Posterior vena cava (tissue), 2 donors: ENCODE data around the gene OR5A1. TPM values are rescaled to one million over a fixed set of nuclear protein-coding genes. Genes with fewer than 3 reads are reported as not detected.
"Not testable (repeated sequence)": the region's sequence is repeated elsewhere in the genome, so short reads cannot be mapped to it uniquely, and the experiment has no call there.

ENCODE experiments used
- DNase-seq: peaks from one replicate; pipeline ENCODE4 v3.0.0-alpha.2; 2020; ENCODE audit warnings: low spot score
- intact Hi-C, 2 donors: fragments of 100-400 bp; cut with DNase I; formaldehyde crosslinking; loops; one replicate each; pipeline versions ENCODE4 v1.14.1 to v1.14.2; 2022 to 2023
- long read RNA-seq, 2 donors: library from polyadenylated mRNA; unstranded; transcript quantifications; one replicate each; pipeline ENCODE4 v2.0.0, GENCODE V29; 2020 to 2021
- total RNA-seq, 2 donors: library from RNA; stranded (reverse); fragmentation: NEBNext Ultra II Directional; extraction: Animal tissue kit (Norgen Biotek cat#: 25700); gene quantifications; one replicate each; pipeline ENCODE4 v1.2.1, GENCODE V29; 2021
- donor health status: DM: yes; HTN: yes; CAD: no.
- donor health status: DM: yes; HTN: yes; CAD: no.

OR5A1 gene
- total RNA-seq: not detected
- long read RNA-seq, donor 1: 0 reads
- long read RNA-seq, donor 2: 0 reads

DNA sequence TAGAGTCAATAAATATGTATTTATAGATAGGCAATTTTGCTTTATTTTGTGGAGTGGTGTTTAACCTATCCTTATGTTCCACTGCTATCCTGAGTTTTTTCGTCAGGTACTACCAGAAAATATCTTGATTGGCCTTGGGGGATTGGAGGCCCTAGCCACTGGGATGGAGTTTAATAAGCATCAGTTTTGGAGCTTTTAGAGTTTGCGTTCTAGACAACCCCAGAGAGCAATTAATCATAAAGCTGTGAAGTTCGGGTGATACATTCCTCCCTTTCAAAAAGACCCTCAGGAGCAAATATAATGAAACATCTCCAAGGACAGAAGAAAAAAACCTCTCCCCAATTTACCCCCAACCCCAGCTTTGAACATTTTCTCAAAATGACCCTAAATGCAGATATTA lies at the start of gene OR5A1:
OR5A1 (plus strand) TSS at position 301 of the 400 bp plus-strand sequence. CDS start 6,700 bp downstream, outside the sequence.
- intact Hi-C loops: no loop called here
- DNase-seq: no peak

DNA sequence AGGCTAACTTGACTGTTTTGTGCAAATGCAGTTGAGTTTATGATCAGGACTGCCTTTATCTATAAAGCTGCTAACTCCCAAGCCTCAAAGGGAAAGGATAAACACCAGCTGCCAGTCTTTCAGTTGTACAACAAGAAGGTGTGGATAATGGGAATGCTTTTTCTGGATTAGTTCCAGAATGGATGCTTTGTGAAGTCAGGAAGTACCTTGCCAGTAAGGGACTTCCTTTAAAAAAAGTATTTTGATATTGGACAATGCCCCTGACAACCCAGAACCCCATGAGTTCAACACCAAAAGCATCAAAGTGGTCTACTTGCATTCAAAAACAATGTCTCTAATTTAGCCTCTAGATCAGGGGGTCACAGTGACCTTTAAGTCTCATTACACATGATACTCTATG lies 42.1 kb upstream of the OR5A1 start:
- intact Hi-C loops: no loop called here
- no peak for DNase-seq

DNA sequence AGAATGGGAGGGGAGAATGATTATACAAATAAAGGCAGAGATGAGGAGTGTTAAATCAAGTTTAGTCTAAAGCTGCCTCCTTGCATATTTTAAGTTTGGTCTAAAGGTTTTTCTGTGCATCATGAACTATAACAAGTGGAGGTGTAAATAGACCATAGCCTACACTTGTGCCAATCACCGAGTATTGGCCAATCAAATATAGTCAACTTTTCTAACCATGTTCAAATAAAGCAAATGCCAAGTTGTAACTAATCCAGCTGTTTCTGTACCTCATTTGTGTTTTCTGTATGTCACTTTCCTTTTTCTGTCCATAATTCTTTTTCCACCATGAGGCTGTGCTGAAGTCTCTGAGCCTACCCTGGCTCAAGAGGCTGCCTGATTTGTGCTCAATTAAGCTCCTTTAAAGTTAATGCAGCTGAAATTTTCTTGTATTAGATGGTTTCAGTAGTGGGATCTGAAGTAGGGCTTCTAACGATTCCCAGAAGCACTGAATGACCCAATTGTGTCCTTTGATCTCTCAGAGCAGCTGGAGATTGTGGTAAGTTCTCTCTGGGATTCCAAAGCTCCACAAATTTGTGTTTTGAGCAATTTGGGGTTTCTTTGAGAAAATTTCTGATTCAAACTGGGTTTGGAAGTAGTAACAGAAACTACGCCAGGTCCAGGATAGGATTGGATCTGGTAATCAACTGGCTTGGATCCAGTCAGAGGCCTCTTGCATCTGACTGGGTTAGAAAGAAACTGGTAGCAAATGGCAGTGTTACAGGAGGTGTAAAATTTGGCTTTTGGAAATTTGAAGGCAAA lies 35.6 kb upstream of the OR5A1 start:
- intact Hi-C loops: no loop called here
- no peak for DNase-seq

DNA sequence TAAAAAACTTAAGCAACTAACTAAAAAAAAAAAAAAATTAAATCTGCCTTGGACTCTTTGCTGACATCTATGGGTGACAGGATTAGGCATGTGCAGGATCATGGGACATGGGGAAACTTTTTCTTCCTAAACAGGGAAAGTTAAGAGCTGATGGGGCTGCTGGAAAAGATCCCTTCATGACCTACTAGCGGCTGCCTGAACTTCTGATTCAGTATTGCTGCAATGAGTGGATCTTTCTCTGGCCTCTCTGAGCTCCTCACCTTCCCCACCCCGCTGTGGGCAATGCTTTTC lies 35.1 kb upstream of the OR5A1 start:
- DNase-seq: no peak
- intact Hi-C loops: no loop called here

DNA sequence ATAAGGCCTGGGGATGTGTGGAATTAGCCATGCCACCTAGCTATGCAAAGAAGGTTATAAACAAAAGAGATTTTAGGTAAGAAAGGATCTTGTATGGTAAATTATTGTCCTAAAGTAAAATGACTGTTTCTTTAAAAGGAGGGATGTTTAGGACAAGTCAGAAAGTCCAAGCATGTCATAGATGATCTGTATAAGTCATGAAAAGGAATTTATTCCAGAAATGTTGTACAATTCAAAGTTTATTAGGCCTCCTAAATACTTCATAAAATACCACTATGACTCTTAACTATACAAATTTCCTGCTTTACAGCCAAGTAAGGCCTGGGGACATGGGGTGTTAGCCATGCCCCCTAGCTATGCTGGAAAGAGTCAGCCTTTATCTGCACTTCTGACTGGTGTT lies 32.7 kb upstream of the OR5A1 start:
- no peak for DNase-seq
- intact Hi-C loops: no loop called here

DNA sequence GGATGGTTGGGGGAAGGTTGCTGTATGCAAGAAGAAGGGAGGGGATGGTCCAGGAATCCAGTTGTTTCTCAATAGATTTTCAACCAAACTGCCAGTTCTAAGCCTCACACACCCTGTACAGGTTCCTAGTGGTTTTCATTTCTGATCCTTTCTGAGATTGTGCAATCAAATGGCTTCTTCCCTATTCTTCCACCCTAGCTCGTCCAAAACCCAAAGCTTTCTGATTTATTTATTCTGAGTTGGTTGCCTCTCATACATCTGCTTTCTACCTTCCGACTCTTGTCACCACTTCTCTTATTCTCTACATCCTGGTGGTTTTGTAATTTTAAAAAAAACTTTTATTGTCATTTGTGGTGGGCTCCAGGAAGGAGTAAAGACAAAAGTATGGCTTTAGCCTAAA lies 22.6 kb upstream of the OR5A1 start:
- intact Hi-C loops: no loop called here
- no peak for DNase-seq

DNA sequence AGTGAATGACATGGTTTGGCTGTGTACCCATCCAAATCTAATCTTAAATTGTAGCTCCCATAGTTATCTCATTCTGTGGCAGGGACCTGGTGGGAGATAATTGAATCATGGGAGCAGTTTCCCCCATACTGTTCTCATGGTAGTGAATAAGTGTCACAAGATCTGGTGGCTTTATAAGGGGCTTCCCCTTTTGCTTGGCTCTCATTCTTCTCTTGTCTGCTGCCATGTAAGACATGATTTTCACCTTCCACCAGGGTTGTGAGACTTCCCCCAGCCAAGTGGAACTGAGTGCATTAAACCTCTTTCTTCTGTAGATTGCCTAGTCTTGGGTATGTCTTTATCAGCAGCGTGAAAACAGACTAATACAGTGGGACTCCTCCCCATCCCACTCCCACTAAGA lies 21.2 kb upstream of the OR5A1 start:
- intact Hi-C loops: no loop called here
- no peak for DNase-seq

DNA sequence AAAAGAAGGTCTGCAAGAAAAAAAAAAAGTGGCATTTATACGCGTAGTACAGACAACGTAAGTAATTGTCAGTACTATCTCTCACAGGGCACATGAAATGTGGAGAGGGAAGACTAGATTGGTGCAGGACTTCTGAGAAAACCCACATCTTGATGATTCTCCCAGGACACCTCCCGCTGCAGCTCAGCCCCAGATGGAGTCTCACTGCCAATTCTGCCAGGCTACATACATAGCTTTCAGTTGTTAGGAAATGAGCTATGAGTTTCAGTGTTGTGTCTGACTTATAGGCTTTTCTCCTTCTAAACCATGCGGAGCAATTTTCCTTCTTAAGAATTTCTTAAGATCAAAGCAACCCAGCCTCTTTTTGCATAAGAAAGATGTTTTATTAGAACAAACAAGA lies 19.7 kb upstream of the OR5A1 start:
- DNase-seq: no peak
- intact Hi-C loops: no loop called here

DNA sequence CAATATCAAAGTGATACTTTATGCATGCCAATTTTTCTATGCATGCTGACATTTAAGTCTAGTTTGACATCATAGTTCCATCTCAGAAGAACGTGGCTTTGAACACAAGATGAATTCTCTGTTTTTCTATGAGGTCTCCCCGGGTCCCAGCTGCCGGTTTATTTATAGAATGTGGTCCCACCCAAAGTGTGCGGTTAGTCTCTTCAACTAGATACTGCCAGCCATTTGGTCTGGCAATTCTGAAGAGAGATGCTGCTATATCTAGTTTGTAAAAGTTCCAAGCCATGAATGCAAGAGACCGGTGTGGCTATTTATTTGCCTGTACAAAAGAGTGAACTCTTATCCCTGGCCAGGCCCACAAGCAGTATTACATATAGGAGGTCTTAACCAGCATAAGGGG lies 19.2 kb upstream of the OR5A1 start:
- intact Hi-C loops: no loop called here
- no peak for DNase-seq

DNA sequence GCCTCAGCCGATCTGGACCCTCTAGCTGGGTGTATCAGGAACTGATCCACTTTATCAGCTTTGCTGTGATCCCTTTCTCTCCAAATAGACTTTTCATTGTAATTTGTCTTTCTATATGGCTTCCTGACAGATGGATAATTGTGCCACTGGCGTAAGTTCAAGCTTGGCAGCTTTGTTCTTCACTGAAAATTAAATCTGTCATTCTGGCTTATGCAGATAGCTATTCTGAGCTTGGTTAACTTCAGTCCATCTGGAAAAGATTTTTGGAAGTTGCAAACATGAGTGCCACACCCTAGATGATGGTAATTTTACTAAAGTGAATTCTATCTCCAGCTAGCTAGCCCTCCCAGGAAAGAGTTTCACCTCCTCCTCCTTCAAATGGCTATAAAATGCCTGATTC lies 18.1 kb upstream of the OR5A1 start:
- intact Hi-C loops: no loop called here
- DNase-seq: no peak

DNA sequence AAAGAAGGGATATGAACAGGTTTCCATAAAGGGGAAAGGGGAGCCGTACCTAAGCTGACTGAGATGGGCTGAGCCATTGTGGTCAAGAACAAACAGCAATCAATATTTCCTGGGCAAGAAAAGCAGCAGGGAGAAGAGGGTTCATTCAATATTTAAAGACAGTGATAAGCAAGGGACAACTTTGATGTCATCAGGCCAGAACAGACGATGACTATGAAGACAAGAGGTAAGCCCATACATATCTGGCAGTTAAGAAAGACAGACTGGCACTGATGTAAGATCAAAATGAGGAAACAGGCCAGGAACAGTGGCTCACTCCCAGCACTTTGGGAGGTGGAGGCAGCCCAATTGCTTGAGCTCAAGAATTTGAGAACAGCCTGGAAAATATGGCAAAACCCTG lies 12.4 kb upstream of the OR5A1 start:
- DNase-seq: no peak
- intact Hi-C loops: loop anchor here in 1 of 2 donors (2.0 kb wide), 1 partner anchor 19 kb away; no protein-coding TSS in a partner anchor

DNA sequence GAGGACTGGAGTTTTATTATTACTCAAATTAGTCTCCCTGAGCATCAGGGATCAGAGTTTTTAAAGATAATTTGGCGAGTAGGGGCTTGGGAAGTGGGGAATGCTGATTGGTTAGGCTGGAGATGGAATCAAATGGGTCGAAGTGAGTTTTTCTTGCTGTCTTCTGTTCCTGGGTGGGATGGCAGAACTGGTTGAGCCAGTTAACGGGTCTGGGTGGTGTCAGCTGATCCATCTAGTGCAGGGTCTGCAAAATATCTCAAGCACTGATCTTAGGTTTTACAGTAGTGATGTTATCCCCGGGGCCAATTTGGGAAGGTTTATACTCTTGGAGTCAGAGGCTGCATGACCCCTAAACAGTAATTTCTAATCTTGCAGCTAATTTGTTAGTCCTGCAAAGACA lies 11.1 kb upstream of the OR5A1 start:
- DNase-seq: no peak
- intact Hi-C loops: no loop called here

DNA sequence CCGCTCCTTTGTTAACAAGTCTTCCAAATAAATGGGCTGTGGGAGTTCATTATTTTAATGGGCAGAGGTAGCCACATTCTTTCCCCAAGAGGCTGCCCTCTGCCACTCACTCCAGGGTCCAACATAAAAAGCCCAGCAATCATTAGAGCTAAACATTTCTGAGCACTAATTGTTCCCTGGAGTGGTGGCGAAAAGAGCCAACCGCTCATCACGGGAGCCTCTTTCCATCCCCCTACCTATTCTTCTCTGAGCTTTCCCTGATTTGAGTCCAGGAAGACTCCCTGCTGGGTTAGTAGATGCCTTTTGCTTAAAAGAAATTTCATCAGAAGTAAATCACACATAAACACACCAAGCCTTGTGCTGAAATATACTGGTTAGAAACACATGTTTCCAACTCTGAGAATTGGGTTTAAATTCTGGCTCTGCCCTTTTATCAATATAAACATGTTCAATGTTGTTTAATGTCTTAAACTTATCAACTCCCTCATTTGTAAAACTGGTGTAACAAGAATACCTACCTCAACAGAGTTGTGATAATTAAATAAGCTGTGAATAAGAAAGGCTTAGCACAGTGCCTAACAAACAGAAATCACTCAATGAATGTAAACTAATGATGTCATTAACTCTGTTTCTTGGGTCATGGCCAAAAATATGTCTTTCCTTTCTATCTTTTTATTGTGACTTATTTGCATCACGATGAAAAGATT lies 9.8 kb upstream of the OR5A1 start, which contains the start of gene OR5A2:
OR5A2 (minus strand) TSS at position 53 of the 707 bp plus-strand sequence. CDS start 3,460 bp downstream, outside the sequence.
- intact Hi-C loops: no loop called here
- DNase-seq: no peak

DNA sequence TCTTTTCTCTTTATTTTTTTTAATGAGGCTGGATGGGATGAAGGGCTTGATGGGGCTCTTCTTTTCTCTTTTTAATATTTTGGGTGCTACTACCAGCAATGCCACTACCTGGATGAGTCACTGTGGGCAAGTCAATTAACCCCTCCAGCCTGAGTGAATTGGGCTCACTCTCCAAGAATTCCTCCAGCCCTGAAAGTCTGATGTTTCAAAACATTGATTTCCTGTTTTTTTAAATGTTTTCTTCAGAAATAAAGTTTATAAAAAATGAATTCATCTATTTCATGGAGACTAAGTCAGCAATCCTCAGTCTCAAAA lies 9.2 kb upstream of the OR5A1 start:
- no peak for DNase-seq
- intact Hi-C loops: no loop called here

DNA sequence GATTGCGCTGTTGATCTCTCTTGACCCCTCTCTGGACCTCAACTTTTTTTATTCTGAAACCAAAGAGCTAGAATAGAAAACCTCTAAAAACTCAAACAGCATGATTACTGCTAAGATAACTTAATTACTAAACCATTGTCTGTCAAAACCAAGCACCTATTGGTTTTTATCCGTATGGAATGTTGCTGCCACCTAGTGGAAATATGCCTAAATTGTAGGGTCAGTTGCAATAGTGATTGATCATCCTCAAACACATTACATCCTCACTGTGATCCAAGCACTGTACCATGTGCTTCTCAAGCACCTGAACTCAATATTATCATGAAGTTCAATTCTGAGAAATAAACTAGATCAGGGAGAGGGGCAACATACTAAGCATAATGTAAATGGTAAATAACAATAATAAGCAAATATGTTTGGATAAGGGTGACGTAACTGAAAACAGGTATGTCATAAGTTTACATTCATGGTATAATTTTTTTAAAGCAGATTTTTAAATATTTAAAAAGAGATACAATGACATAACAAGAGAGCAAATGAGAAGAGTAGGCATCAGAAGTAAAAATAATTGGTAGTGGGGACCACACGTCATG lies 6.2 kb upstream of the OR5A1 start:
- DNase-seq: no peak
- intact Hi-C loops: no loop called here

DNA sequence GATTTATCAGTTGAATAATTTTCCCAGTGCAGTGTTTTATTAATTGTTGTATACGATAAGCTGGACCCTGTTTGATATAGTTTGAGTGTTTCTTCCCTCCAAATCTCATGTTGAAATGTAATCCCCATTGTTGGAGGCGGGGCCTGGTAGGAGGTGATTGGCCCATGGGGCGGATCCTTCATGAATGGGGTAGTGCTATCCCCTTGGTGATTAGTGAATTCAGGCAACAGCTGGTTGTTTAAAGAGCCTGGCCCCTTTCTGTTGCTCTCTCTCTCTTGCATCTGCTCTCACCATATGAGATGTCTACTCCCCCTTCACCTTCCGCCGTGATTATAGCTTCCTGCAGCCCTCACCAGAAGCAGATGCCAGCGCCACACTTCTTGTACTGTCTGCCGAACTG lies 1.5 kb downstream of the OR5A1 start:
- no peak for DNase-seq
- intact Hi-C loops: no loop called here

DNA sequence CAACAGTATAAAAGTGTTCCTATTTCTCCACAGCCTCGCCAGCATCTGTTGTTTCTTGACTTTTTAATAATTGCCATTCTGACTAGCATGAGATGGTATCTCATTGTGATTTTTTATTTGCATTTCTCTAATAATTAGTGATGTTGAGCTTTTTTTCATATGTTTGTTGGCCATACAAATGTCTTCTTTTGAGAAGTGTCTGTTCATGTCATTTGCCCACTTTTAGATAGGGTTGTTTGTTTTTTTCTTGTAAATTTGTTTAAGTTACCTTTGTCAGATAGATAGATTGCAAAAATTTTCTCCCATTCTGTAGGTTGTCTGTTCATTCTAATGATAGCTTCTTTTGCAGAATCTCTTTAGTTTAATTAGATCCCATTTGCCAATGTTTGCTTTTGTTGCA lies 9.4 kb downstream of the OR5A1 start:
- DNase-seq, intact Hi-C loops: not testable (repeated sequence)

DNA sequence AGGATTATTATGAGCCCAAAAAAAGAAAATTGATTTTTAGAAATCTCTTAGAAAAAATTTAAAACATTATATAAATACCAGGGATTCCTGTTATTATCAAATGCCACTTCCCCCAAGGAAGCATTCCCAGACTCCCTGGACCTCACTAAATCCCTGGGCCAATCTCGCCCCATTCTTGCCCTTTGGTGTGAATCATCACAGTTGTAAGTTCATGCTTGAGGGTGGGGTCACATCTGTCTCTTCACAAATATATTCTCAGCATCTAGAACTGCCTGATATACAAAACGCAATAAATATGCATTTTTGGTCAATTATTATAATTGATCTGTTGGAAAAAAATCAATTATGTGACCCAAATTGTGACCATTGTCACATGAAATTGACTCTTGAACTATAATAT lies 12.2 kb downstream of the OR5A1 start:
- no peak for DNase-seq
- intact Hi-C loops: no loop called here

DNA sequence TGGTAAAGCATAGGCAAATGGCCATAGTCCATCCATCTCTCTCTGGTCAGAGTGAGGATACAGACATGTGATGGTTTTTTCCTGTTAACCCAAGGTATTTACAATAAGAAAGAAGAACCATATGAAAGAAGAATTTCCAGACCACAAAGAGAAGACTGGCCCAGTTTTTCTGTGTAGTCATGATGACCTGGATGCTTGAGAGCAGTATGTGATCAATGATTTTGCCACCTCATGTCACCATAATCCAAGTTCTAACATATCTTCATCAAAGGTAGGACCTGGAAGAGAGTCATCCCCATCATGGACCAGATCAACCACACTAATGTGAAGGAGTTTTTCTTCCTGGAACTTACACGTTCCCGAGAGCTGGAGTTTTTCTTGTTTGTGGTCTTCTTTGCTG lies 20.4 kb downstream of the OR5A1 start, which contains the start of gene OR4D6:
OR4D6 (plus strand) TSS at position 301 of the 400 bp plus-strand sequence; CDS start at position 301, 0 bp downstream.
- DNase-seq: no peak
- intact Hi-C loops: no loop called here

DNA sequence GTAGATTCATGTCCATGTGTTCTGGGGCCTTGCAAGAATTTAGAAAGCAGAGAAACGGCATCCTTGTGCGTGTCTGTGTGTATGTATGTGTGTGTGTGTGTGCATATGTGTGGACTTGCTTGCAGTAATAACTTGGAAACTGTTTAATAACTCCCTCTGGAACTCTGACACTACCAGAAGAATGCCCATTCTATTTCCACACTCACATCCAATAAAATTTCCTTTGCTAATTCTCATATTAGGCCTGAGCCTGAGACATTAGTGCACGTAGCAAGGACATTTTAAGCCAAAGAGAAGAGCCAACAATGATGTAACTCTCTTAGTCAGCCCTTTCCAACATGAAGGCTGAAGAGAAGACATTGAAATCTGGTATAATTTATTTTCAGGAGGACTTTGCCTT lies 23.6 kb downstream of the OR5A1 start:
- DNase-seq: no peak
- intact Hi-C loops: no loop called here

DNA sequence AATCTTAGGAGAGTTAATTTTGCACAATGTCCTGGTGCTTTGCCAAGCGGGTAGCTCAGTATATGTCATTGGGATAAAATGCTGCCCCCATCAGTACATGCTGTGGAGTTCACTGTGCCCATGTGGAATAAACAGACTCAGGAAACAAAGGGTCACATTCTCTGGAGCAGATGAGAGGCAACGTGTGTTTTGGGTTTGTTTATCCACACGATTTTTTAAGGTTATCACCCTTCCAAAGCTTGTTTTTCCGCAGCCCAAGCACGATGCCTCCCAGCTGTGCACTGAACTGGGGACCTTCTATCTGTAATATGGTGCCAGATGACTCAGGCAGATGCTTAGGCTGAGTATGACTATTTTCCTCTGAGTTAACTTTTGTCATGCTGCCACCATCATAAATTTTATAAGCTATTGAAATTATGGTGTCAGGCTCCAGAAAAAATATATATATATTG lies 26.9 kb downstream of the OR5A1 start:
- DNase-seq: no peak
- intact Hi-C loops: no loop called here
